GM12865 (cell line): ENCODE data around the gene GDPD2.
"Not testable (repeated sequence)": the region's sequence is repeated elsewhere in the genome, so short reads cannot be mapped to it uniquely, and the experiment has no call there.

Source experiments
- DNase-seq: peaks from one replicate; pipeline ENCODE4 v3.0.0; 2010; ENCODE audit warnings: low read depth
- H3K4me3 ChIP-seq: 2 replicates; pipeline ENCODE4 v1.5.1; 2011; ENCODE audit warnings: mild to moderate bottlenecking, low read depth, low read length, control low read depth
- TF ChIP-seq, protein P1 (sequence below): IDR thresholded peaks from 2 replicates; pipeline ENCODE4 v1.5.1; 2011; ENCODE audit warnings: low read length, control low read depth, low read depth, inconsistent platforms; ENCODE audit not compliant: insufficient read depth; ENCODE audit errors: missing control alignments

Gene GDPD2, protein sequence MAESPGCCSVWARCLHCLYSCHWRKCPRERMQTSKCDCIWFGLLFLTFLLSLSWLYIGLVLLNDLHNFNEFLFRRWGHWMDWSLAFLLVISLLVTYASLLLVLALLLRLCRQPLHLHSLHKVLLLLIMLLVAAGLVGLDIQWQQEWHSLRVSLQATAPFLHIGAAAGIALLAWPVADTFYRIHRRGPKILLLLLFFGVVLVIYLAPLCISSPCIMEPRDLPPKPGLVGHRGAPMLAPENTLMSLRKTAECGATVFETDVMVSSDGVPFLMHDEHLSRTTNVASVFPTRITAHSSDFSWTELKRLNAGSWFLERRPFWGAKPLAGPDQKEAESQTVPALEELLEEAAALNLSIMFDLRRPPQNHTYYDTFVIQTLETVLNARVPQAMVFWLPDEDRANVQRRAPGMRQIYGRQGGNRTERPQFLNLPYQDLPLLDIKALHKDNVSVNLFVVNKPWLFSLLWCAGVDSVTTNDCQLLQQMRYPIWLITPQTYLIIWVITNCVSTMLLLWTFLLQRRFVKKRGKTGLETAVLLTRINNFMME

DNA sequence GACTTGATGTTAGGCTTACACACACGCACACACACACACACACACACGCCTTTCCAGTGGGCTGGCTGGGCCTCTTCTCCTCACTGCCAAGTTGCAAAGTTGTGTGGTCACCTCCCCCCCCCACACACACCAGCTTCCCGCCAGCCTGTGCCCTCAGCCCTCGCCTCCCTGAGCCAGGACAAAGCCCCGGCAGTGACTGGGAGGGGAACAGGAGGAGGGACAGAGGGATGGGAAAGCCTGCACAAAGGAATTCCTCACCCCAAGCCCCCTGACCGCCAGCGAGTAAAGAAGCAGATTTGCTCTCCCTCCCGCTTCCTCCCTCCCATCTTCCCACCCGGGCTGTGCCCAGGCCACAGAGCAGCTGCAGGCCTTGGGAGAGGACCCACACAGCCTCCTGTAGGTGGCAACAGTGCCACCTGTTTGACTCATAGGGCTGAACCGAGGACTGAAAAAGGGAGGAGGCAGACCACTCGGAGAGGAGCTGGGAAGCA is at the start of gene GDPD2:
TSS of gene GDPD2 (plus strand) at position 464 of the 491 bp plus-strand sequence. CDS start 1,671 bp downstream, outside the sequence.
- no peak within 1 kb of the TSS for H3K4me3 ChIP-seq
- TF ChIP-seq, protein P1, sequence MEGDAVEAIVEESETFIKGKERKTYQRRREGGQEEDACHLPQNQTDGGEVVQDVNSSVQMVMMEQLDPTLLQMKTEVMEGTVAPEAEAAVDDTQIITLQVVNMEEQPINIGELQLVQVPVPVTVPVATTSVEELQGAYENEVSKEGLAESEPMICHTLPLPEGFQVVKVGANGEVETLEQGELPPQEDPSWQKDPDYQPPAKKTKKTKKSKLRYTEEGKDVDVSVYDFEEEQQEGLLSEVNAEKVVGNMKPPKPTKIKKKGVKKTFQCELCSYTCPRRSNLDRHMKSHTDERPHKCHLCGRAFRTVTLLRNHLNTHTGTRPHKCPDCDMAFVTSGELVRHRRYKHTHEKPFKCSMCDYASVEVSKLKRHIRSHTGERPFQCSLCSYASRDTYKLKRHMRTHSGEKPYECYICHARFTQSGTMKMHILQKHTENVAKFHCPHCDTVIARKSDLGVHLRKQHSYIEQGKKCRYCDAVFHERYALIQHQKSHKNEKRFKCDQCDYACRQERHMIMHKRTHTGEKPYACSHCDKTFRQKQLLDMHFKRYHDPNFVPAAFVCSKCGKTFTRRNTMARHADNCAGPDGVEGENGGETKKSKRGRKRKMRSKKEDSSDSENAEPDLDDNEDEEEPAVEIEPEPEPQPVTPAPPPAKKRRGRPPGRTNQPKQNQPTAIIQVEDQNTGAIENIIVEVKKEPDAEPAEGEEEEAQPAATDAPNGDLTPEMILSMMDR = no peak
- no peak for DNase-seq

DNA sequence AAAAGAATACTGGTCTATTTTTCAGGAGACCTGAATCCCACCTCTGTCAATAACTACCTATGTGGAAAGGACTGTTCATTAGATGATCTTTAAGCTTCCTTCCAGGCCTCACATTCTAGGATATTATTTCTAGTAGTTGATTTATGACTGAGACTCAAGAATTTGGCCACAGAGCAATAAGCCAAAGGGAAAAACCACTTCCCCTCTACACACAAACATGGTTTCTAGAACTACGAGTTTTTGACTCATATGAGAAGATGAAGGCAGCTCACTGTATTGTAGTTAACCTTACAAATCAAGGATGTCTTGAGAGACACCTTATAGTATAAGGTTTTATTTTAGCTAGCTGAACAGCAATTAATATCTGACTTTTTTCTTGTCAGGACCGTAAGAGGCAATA is 36.9 kb upstream of the GDPD2 start:
- TF ChIP-seq, protein P1 = no peak
- no peak for DNase-seq
- no peak overlapping the region for H3K4me3 ChIP-seq

DNA sequence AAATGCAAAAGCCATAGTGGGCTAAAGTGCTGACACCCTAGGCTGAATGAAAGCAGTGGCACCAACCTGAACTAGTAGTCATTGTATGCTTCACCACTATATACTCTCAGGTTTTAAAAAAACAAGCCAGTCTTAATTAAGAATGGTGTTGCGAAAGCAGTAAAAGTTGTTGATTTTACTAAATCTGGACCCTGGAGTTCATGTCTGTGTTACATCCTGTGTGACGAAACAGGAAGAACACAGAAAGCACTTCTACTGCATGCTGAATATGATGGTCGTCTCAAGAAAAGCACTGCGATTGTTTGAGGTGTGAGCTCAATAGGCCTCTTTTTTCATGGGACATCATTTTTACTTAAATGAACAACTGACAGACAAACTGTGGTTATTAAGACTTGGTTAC is 24.2 kb upstream of the GDPD2 start:
- no peak overlapping the region for H3K4me3 ChIP-seq
- DNase-seq = no peak
- TF ChIP-seq, protein P1 = no peak

DNA sequence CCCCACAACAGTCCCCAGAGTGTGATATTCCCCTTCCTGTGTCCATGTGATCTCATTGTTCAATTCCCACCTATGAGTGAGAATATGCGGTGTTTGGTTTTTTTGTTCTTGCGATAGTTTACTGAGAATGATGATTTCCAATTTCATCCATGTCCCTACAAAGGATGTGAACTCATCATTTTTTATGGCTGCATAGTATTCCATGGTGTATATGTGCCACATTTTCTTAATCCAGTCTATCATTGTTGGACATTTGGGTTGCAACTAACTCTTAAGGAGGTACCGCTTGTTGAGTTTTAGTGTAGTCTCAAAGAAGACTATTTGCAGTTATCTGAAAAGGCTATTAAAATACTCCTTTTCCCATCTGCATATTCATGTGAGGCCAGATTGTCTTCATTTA is 22.9 kb upstream of the GDPD2 start:
- H3K4me3 ChIP-seq, DNase-seq: not testable (repeated sequence)

DNA sequence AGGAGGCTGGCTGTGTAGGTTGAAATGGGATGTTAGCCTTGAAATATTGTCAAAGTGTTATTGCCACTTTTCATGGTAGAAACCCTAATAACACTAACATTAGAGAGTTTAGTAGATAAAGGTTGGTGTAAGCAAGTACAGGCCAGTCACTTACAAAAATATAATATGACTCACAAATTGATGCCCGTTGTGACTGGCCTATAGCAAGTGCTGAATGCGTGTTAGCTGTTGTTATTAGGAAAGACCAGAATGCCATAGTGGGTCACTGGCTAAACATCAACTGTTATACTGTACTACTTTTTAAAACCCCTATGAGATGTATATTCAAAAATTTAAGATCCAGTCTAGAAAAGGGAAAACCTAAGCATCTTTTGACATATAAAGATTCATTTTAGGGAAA is 20.4 kb upstream of the GDPD2 start:
- TF ChIP-seq, protein P1 = no peak
- H3K4me3 ChIP-seq = no peak overlapping the region
- DNase-seq = no peak

DNA sequence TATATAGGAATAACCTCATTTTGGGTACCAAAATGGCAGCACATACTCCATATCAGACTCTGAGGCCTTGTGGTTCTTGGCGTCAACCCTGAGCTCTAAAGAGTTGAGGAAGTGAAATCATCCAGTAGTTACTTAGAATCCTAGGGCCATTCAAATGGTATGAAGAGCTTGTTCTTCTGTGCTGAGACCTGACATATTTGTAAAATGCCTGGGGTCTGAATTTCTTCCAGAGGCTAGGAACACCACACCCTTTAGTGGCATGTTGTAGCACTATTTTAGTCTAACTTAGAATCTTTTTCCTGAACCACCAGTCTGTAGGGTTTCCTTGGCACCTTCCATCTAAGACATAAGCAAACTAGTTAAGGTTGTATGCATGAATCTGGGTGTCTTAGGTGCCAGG is 18.1 kb upstream of the GDPD2 start:
- TF ChIP-seq, protein P1 = no peak
- DNase-seq = no peak
- no peak overlapping the region for H3K4me3 ChIP-seq

DNA sequence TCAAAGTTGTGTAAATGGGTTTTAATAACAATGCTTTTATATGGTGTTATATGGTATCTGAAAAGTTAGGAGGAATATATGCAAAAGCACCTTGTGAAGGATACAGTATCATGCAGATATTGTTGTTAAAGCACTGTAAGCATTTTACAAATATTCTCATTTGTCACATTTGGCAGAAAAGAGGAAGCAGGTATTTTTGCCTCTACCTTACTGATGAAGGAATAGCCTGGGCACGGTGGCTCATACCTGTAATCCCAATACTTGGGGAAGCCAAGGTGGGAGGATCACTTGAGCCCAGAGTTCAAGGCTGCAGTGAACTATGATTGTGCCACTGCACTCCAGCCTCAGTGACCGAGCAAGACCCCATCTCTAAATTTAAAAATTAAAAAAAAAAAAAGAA is 12.2 kb upstream of the GDPD2 start:
- no peak for DNase-seq
- TF ChIP-seq, protein P1 = no peak
- no peak overlapping the region for H3K4me3 ChIP-seq
